RWPE1 (cell line): Measurements from ENCODE around the gene WDR81.
"Not testable (repeated sequence)": the region's sequence is repeated elsewhere in the genome, so short reads cannot be mapped to it uniquely, and the experiment has no call there.

Source experiments
- CTCF ChIA-PET: fragments of 350-600 bp; sonication (Branson Sonifier 250); formaldehyde crosslinking; extraction: SDS; loops from one replicate; lab custom pipeline; 2021; lab: Yijun Ruan, JAX
- POLR2A ChIA-PET: fragments of 400-600 bp; formaldehyde crosslinking; extraction: SDS; loops from one replicate; lab custom pipeline; 2020; ENCODE audit warnings: antibody characterized with exemption; ENCODE audit not compliant: low non-redundant PET; lab: Yijun Ruan, JAX
- DNase-seq: peaks from one replicate; pipeline ENCODE4 v3.0.0; 2012; ENCODE audit warnings: low spot score
- H3K27ac ChIP-seq: fragments of 450-650 bp; 2 replicates; pipeline ENCODE4 v1.5.1; 2017
- TF ChIP-seq, protein P1 (sequence below): fragments of 450-650 bp; conservative IDR thresholded peaks from 2 replicates; pipeline ENCODE4 v1.5.1; 2017; ENCODE audit warnings: low read depth, mild to moderate bottlenecking

Gene WDR81

DNA sequence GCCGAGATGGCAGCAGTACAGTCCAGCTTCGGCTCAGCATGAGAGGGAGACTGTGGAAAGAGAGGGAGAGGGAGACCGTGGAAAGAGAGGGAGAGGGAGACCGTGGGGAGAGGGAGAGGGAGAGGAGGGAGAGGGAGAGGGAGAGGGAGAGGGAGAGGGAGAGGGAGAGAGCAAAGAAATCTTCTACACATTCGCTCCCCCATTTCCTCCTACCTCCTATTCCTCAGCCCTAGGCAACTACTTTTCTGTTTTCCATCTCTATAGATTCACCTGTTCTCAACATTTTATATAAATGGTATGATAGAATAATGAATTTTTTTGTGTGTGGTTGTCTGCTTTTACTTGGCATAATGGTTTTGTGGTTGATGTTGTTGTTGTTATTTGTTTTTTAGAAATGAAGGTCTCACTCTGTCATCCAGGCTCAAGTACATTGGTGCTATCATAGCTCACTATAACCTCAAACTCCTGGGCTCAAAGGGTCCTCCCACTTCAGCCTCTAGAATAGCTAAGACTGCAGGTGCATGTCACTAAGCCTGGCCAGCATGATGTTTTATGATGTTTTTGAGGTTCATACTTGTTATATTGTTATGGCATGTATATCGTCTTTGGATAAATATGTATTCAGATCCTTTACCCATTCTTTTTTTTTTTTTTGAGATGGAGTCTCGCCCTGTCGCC lies 33.8 kb upstream of the WDR81 start:
- H3K27ac ChIP-seq: no peak overlapping the region
- CTCF ChIA-PET: no interaction called here
- DNase-seq: no peak
- POLR2A ChIA-PET: no interaction called here
- TF ChIP-seq, protein P1, sequence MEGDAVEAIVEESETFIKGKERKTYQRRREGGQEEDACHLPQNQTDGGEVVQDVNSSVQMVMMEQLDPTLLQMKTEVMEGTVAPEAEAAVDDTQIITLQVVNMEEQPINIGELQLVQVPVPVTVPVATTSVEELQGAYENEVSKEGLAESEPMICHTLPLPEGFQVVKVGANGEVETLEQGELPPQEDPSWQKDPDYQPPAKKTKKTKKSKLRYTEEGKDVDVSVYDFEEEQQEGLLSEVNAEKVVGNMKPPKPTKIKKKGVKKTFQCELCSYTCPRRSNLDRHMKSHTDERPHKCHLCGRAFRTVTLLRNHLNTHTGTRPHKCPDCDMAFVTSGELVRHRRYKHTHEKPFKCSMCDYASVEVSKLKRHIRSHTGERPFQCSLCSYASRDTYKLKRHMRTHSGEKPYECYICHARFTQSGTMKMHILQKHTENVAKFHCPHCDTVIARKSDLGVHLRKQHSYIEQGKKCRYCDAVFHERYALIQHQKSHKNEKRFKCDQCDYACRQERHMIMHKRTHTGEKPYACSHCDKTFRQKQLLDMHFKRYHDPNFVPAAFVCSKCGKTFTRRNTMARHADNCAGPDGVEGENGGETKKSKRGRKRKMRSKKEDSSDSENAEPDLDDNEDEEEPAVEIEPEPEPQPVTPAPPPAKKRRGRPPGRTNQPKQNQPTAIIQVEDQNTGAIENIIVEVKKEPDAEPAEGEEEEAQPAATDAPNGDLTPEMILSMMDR: no peak

DNA sequence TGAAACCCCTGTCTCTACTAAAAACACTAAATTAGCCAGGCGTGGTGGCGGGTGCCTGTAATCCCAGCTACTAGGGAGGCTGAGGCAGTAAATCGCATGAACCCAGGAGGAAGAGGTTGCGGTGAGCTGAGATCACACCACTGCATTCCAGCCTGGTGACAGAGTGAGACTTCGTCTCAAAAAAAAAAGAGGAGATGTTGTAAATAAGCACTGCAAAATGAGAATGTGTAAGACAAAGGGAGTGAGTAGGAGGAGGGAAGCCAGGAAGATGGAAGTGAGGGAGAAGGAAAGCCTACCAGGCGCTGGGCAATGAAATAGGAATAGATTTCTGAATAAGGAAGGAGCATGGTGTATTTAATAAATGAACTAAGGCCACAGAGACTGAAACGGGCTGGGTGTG lies 31.2 kb upstream of the WDR81 start:
- POLR2A ChIA-PET: interaction anchor here (0.7 kb wide), 1 partner anchor 505 kb away, joined by 3 read pairs; no protein-coding TSS in a partner anchor

DNA sequence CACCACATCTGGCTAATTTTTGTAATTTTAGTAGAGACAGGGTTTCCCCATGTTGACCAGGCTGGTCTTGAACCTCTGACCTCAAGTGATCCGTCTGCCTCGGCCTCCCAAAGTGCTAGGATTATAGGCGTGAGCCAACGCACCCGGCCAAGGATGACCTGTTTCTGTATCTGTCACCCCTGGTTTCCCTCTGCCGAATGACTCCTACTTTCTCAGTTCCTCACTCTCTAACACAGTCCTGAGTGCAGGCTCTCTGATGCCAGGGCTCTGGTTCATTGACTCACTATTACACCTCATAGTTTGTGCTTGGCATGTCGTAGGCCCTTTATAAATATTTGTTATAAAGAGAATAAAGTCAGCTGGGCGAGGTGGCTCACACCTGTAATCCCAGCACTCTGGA lies 29.1 kb upstream of the WDR81 start:
- ChIA-PET CTCF (no interaction called here), POLR2A (no interaction called here)
- TF ChIP-seq, protein P1: no peak
- no peak for DNase-seq
- no peak overlapping the region for H3K27ac ChIP-seq

More for the DNA sequence above, 31.2 kb upstream of the WDR81 start:
- DNase-seq: no peak
- TF ChIP-seq, protein P1: no peak
- no peak overlapping the region for H3K27ac ChIP-seq
- CTCF ChIA-PET: no interaction called here

DNA sequence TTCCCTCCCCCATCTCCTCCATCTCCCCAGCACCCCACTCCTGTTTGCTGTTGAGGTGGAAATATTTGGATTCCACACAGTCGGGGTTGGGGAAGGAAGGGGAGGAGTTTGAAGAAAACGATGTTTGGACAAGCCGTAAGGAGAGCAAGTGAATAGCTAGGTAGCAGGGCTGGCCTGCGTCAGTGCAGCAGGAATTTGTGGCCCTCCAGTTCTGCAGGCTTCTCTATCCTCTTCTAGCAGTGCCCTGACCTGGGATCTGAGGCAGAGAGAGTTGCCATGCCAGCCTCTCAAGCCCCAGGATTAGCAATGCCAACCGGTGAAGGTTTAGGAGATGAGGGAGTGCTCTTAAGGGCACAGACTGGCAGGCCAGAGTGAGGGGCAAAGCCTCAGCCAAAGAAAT lies 26.8 kb upstream of the WDR81 start:
- ChIA-PET POLR2A (no interaction called here), CTCF (no interaction called here)
- DNase-seq: no peak
- TF ChIP-seq, protein P1: no peak
- no peak overlapping the region for H3K27ac ChIP-seq

DNA sequence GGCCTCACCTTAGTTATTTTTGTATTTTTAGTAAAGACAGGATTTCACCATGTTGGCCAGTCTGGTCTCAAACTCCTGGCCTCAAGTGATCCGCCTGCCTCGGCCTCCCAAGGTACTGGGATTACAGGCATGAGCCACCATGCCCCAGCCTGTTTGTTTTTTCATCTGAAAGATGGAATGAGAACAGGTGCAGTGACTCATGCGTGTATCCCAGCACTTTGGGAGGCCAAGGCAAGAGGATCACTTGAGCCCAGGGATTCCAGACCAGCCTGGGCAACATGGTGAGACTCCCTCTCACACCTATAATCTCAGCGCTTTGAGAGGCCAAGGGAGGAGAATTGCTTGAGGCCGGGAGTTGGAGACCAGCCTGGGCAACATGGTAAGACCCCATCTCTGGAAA lies 24.6 kb upstream of the WDR81 start:
- CTCF ChIA-PET, DNase-seq, POLR2A ChIA-PET, H3K27ac ChIP-seq: not testable (repeated sequence)

DNA sequence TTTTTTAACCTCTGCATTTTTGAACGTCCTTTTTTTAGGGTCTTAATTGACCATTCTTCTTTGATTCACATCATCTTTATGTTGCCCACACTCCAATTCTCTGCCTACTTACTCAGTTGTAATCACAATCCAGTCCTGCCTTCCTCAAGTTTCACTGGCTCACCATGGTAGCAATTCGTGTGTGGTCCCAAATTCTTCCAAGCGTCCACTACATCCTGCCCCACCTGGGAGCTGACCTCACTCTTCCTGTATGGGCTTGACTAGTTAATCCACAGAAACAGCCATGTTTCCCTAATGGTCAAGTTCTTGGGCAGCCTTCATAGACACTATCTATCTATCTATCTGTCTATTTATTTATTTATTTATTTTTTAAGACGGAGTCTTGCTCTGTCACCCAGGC lies 21.4 kb upstream of the WDR81 start:
- no peak for DNase-seq
- ChIA-PET POLR2A (no interaction called here), CTCF (no interaction called here)
- H3K27ac ChIP-seq: no peak overlapping the region
- TF ChIP-seq, protein P1: no peak

DNA sequence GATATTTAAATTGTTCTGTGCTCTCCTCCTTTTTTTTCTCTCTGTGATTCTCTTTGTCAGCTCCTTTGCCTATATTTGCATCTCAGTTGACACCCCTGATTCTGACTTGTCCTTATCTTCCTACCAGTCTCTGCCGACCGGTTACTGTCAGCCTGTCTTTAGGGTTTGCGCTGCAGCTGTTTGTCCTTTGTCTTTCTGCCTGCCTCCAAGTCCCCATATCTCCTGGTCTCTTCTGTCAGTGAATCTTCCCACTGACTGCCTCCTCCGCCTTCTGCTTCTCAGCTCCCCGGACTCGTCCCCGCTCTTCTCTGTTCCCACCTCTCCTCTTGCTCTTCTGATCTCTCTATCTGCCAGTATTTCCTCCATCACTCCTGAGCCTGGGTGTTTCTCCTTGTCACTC lies 19.5 kb upstream of the WDR81 start:
- DNase-seq: no peak
- CTCF ChIA-PET: no interaction called here
- POLR2A ChIA-PET: no interaction called here
- no peak overlapping the region for H3K27ac ChIP-seq
- TF ChIP-seq, protein P1: no peak
